Loucy (cell line): ENCODE results near the gene FSTL4.

ENCODE experiments used
- H2AFZ ChIP-seq: fragments of 200-600 bp; sonication (generic); 2 replicates; pipeline ENCODE4 v1.6.0; 2016; ENCODE audit warnings: antibody characterized with exemption, mild to moderate bottlenecking, low read length, moderate library complexity
- H3F3A ChIP-seq: fragments of 200-600 bp; 2 replicates; pipeline ENCODE4 v1.6.0; 2016; ENCODE audit warnings: antibody characterized with exemption, low read depth, mild to moderate bottlenecking
- H3K27me3 ChIP-seq: fragments of 200-600 bp; sonication (generic); 2 replicates; pipeline ENCODE4 v1.6.1; 2014; ENCODE audit warnings: low read length, mild to moderate bottlenecking; ENCODE audit not compliant: insufficient read depth, poor library complexity, severe bottlenecking
- H3K36me3 ChIP-seq: fragments of 200-600 bp; sonication (generic); 2 replicates; pipeline ENCODE4 v1.6.1; 2016; ENCODE audit warnings: low read length; ENCODE audit not compliant: insufficient read depth
- H3K4me1 ChIP-seq: fragments of 200-600 bp; sonication (generic); 2 replicates; pipeline ENCODE4 v1.5.1; 2014; ENCODE audit warnings: low read length, mild to moderate bottlenecking; ENCODE audit not compliant: insufficient read depth, poor library complexity, severe bottlenecking
- H3K4me2 ChIP-seq: fragments of 200-600 bp; sonication (generic); 2 replicates; pipeline ENCODE4 v1.6.0; 2014; ENCODE audit warnings: antibody characterized with exemption, low read length, low read depth, mild to moderate bottlenecking; ENCODE audit not compliant: poor library complexity, severe bottlenecking
- H3K4me3 ChIP-seq: fragments of 200-600 bp; sonication (generic); 2 replicates; pipeline ENCODE4 v1.5.1; 2014; ENCODE audit warnings: low read length, mild to moderate bottlenecking, mixed read lengths; ENCODE audit not compliant: poor library complexity, severe bottlenecking
- H3K79me2 ChIP-seq: fragments of 200-600 bp; sonication (generic); 2 replicates; pipeline ENCODE4 v1.6.1; 2014; ENCODE audit warnings: low read length; ENCODE audit not compliant: insufficient read depth
- H3K9ac ChIP-seq: fragments of 200-600 bp; sonication (generic); 2 replicates; pipeline ENCODE4 v1.6.0; 2014; ENCODE audit warnings: mild to moderate bottlenecking, low read depth, low read length, moderate library complexity; ENCODE audit not compliant: poor library complexity, severe bottlenecking
- H3K9me2 ChIP-seq: fragments of 200-600 bp; sonication (generic); replicated peaks from 2 replicates; pipeline ENCODE4 v1.6.1; 2016; ENCODE audit warnings: low read depth, low read length, mixed read lengths
- H3K9me3 ChIP-seq: fragments of 200-600 bp; sonication (generic); 2 replicates; pipeline ENCODE4 v1.6.1; 2014; ENCODE audit warnings: mild to moderate bottlenecking, antibody characterized with exemption, low read length, low read depth; ENCODE audit not compliant: insufficient read depth
- H4K20me1 ChIP-seq: fragments of 200-600 bp; sonication (generic); 2 replicates; pipeline ENCODE4 v1.6.0; 2014; ENCODE audit warnings: antibody characterized with exemption, low read length, mild to moderate bottlenecking; ENCODE audit not compliant: insufficient read depth, poor library complexity, severe bottlenecking
- CTCF ChIP-seq: fragments of 200-600 bp; sonication (generic); conservative IDR thresholded peaks from 2 replicates; pipeline ENCODE4 v1.5.1; 2014; ENCODE audit warnings: mild to moderate bottlenecking, antibody characterized with exemption, low read length
- EZH2phosphoT487 ChIP-seq: fragments of 200-600 bp; IDR thresholded peaks from 2 replicates; pipeline ENCODE4 v1.6.1; 2018; ENCODE audit warnings: antibody characterized with exemption, mild to moderate bottlenecking, moderate library complexity, borderline replicate concordance

Gene FSTL4

GRCh38 chr5:133480866-133481265, 131.5 kb downstream of the FSTL4 start:
- H3K36me3 ChIP-seq = no peaks in the 10 kb centered on the region
- no peaks in the 10 kb centered on the region for H3K27me3 ChIP-seq
- H3K9ac ChIP-seq = no peak overlapping the region
- H3K9me2 ChIP-seq = no peaks in the 10 kb centered on the region
- no peak overlapping the region for H3K4me2 ChIP-seq
- H3K79me2 ChIP-seq = no peaks in the 10 kb centered on the region
- H3K4me1 ChIP-seq = no peaks in the 10 kb centered on the region
- H2AFZ ChIP-seq = no peak overlapping the region
- TF ChIP-seq CTCF (no peak), EZH2phosphoT487 (no peak)
- no peaks in the 10 kb centered on the region for H3F3A ChIP-seq
- H3K9me3 ChIP-seq = no peaks in the 10 kb centered on the region
- no peaks in the 10 kb centered on the region for H4K20me1 ChIP-seq
- H3K4me3 ChIP-seq = no peak overlapping the region

GRCh38 chr5:133480366-133480765, 132.0 kb downstream of the FSTL4 start:
- Histone ChIP-seq H3K9me2 (no peaks in the 10 kb centered on the region), H3K9me3 (no peaks in the 10 kb centered on the region), H3K27me3 (no peaks in the 10 kb centered on the region), H2AFZ (no peak overlapping the region), H3K4me3 (no peak overlapping the region), H3K4me2 (no peak overlapping the region), H4K20me1 (no peaks in the 10 kb centered on the region), H3F3A (no peaks in the 10 kb centered on the region), H3K79me2 (no peaks in the 10 kb centered on the region), H3K9ac (no peak overlapping the region), H3K4me1 (no peaks in the 10 kb centered on the region), H3K36me3 (no peaks in the 10 kb centered on the region)
- TF ChIP-seq CTCF = no peak
- no peak for TF ChIP-seq EZH2phosphoT487

GRCh38 chr5:133478199-133478985, 133.9 kb downstream of the FSTL4 start:
- Histone ChIP-seq H4K20me1 (no peaks in the 10 kb centered on the region), H3K4me2 (no peak overlapping the region), H3K27me3 (no peaks in the 10 kb centered on the region), H3K4me3 (no peak overlapping the region), H3F3A (no peaks in the 10 kb centered on the region), H3K9me3 (no peaks in the 10 kb centered on the region), H3K9me2 (no peaks in the 10 kb centered on the region), H3K9ac (no peak overlapping the region), H3K79me2 (no peaks in the 10 kb centered on the region), H3K4me1 (peaks cover 6% of the 10 kb centered on the region), H2AFZ (no peak overlapping the region), H3K36me3 (no peaks in the 10 kb centered on the region)
- TF ChIP-seq EZH2phosphoT487 = no peak

GRCh38 chr5:133475986-133476385, 136.4 kb downstream of the FSTL4 start:
- Histone ChIP-seq H3K36me3 (no peaks in the 10 kb centered on the region), H3K27me3 (no peaks in the 10 kb centered on the region), H3K9me3 (no peaks in the 10 kb centered on the region), H2AFZ (no peak overlapping the region), H3K79me2 (no peaks in the 10 kb centered on the region), H3F3A (no peaks in the 10 kb centered on the region), H4K20me1 (no peaks in the 10 kb centered on the region), H3K4me3 (no peak overlapping the region), H3K9me2 (no peaks in the 10 kb centered on the region), H3K4me1 (peaks cover 6% of the 10 kb centered on the region), H3K9ac (no peak overlapping the region), H3K4me2 (no peak overlapping the region)
- TF ChIP-seq CTCF = no peak
- TF ChIP-seq EZH2phosphoT487 = no peak
